ENCODE results near the gene HMGB3.

HMGB3 gene

GRCh38 chrX:150941580-150941979, 41.6 kb upstream of the HMGB3 start:
- no peak for DNase-seq (ENCODE audit: low read depth)
- no peak overlapping the region for H3K4me3 ChIP-seq (ENCODE audit: low read depth, low read length)
- TF ChIP-seq CTCF (IDR thresholded peaks at IDR 0.05; ENCODE audit: low read depth, low read length, missing control alignments) = no peak

DNA sequence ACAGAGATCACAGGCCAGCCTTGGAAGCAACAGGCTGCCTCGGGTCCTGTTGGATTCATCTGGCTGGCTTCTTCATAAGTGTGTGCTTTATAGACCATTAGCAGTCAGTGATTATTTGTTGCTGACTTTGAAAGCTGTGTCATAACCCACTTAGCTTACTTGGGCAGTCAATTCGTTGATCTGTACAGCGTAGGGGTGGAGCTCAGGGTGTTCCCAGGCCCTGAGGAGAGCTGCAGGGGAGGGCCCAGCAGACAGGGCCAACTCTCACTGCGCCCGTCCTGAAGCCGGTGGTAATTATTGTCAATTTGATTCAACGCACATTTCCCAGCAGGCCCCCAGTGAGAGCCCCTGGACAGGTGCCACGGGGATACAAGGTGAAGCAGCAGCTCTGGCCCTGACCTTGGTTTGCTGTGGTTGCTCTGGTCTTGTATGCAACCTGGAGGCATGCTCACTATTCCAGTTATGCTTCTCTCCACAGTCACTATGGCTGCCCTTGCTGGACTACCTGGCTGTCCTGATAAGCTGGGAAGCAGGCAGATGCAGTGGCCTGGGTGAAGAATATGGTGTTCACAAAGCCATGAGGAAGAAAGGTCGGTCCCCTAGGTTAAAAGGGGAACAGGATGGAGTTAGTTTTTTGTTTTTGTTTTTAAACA, 40.1 kb upstream of the HMGB3 start:
- no peak for DNase-seq (ENCODE audit: low read depth)
- no peak overlapping the region for H3K4me3 ChIP-seq (ENCODE audit: low read depth, low read length)
- TF ChIP-seq CTCF (IDR thresholded peaks at IDR 0.05; ENCODE audit: low read depth, low read length, missing control alignments) = no peak

- H3K4me3 ChIP-seq (ENCODE audit: low read depth, low read length) = no peak overlapping the region
- no peak for TF ChIP-seq CTCF (IDR thresholded peaks at IDR 0.05; ENCODE audit: low read depth, low read length, missing control alignments)
- DNase-seq (ENCODE audit: low read depth) = no peak
Observed at GRCh38 chrX:150944233-150944632, 38.9 kb upstream of the HMGB3 start.

- TF ChIP-seq CTCF (IDR thresholded peaks at IDR 0.05; ENCODE audit: low read depth, low read length, missing control alignments) = no peak
- DNase-seq (ENCODE audit: low read depth) = no peak
- no peak overlapping the region for H3K4me3 ChIP-seq (ENCODE audit: low read depth, low read length)
Observed at GRCh38 chrX:150954951-150955350, 28.2 kb upstream of the HMGB3 start.

GRCh38 chrX:150955590-150955989, 27.5 kb upstream of the HMGB3 start:
- no peak for TF ChIP-seq CTCF (IDR thresholded peaks at IDR 0.05; ENCODE audit: low read depth, low read length, missing control alignments)
- no peak for DNase-seq (ENCODE audit: low read depth)
- H3K4me3 ChIP-seq (ENCODE audit: low read depth, low read length) = no peak overlapping the region

DNA sequence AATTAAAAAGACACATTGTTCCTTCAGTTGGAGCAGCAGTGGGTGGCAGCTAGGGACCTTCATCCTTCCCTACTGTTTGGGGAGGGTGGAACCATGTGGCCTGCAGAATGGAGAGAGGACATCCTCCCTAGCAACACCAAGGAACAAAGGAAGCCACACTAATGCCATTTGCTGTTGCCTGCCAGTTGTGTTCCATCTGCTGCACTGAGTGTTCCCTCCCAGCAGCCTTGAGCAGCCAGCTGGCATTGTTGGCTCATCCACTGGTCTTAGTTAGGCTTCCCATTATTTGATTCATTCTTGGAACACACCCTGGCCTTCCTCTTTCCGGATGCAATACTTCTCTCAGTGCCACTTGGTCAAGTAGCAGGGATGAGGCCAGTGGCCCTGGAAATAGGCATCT, 25.0 kb upstream of the HMGB3 start:
- no peak for DNase-seq (ENCODE audit: low read depth)
- no peak for TF ChIP-seq CTCF (IDR thresholded peaks at IDR 0.05; ENCODE audit: low read depth, low read length, missing control alignments)
- H3K4me3 ChIP-seq (ENCODE audit: low read depth, low read length) = no peak overlapping the region

DNA sequence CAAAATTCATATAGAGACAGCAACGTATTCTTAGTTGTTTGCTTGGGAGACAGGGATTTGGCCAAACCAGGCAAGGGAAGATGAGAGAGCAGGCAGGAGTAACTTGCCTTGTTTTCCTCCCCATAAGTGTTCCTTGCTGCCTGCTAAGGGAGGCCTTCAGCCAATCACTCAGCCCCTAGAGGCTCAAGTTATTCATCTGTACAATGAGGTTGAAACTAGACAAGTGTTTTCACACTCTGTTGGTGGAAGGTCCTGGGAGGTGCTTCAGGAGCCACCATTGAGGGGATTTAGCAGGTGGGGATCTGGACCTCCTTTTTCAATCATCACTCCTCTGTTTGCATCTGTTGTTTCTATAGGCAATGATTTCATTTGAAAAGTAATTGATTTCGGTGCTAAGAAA, 23.6 kb upstream of the HMGB3 start:
- no peak for DNase-seq (ENCODE audit: low read depth)
- no peak overlapping the region for H3K4me3 ChIP-seq (ENCODE audit: low read depth, low read length)
- TF ChIP-seq CTCF (IDR thresholded peaks at IDR 0.05; ENCODE audit: low read depth, low read length, missing control alignments) = no peak
